Amniotic epithelial cell (primary cell): ENCODE results near the gene FCER1G.

ENCODE experiments used
- DNase-seq: peaks from one replicate; pipeline ENCODE4 v3.0.0-alpha.2; 2010; ENCODE audit warnings: low read depth

FCER1G gene

DNA sequence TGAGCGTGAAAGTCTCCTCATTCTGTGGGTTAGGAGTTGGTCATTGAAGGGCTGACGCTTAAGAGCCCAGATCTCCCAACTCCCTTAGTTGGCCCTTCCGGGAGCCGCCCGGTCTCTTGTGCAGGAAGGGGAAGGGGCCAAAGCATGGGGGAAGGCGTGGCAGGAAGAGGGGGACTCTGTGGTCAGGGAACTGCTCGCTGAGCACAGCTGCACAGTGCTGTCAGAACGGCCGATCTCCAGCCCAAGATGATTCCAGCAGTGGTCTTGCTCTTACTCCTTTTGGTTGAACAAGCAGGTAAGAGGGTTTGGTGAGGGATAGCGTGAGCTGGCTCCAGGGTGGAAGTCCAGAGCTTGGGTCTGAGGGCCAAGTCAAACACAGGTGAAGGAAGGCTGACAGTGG is at the start of gene FCER1G:
TSS of gene FCER1G (plus strand) at position 220 of the 400 bp plus-strand sequence. CDS start at position 247, 27 bp downstream.
- DNase-seq = no peak

DNA sequence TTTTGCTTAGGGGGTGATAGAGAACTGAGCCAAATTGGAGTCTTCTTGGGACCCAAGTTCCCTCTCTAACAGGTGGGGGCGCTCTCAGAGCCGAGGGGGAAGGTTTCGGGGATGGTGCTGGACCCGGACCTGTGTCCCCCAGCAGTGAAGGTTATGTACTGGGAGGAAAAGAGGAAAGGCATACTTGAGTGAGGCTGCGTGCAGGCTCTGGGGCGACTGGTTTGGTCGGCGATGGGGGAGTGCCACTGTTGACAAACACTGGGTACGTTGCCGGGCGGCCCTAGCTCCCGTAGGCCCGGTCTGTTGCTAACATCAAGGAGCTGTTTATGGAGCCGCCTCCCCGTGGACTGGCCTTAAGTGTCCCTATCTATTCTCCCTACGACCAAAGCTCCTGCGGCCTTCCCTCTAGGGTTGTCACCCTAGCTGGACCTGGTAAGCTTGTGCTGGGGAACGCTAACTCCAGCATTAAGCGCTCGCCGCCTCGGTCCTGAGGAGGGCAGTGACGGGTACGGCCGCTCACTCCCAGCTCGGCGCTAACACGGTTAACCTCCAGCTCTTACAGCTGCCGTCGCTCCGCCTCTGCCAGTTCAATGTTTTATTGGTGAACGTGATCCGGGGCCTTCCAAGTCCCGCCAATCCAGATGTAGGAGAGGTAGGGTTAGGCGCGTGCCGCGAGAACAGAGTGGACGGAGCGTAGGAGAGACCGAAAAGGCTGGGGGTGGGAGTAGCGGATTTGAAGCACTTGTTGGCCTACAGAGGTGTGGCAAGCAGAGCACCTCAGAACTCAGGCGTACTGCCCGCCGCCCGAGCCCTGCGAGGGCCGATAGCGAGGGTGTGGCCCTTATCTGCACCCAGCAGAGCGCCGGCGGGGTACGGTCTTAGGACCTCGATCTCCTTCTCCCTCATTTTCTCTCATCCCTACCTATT is 49.1 kb upstream of the FCER1G start, which contains the start of gene PPOX:
TSS of gene PPOX (plus strand) at position 685 of the 927 bp plus-strand sequence. CDS start 422 bp downstream, outside the sequence.
- peak; percentile 98 for DNase-seq

- DNase-seq = no peak
These were observed 48.2 kb upstream of the FCER1G start for GRCh38 chr1:161166669-161167548.

DNA sequence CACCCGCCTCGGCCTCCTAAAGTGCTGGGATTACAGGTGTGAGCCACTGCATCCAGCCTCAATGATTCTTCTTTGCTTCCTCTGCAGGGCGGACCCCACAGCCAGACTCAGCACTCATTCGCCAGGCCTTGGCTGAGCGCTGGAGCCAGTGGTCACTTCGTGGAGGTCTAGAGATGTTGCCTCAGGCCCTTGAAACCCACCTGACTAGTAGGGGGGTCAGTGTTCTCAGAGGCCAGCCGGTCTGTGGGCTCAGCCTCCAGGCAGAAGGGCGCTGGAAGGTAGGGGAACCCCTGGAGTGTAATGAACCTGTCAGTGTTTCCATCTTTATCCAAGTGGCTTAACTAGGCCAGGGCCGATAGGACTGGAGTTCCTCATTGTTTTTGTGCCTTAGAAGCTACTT is 46.2 kb upstream of the FCER1G start:
- no peak for DNase-seq

GRCh38 chr1:161171191-161171590 is 43.9 kb upstream of the FCER1G start:
- DNase-seq = no peak

GRCh38 chr1:161171696-161172095 is 43.4 kb upstream of the FCER1G start:
- no peak for DNase-seq

DNA sequence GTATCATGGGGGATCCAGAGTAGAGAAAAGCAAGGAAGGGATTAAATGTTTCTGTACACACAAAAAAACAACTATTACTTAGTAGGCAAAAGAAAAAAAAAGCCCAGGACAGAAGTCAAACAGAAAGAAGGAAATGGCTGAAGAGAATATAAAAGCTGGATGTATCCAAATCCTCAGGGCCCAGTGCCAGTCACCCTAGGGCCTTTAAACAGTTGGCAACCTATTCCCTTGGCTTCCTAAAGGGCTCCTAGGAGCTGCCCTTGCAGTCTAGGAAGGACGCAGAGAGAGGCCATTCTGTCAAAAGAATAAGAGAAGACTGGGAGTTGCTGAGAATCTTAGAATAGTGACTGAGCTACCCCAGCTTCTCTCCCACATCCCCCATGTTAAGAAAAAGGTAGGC is 42.7 kb upstream of the FCER1G start:
- DNase-seq = no peak

GRCh38 chr1:161172776-161173376 is 42.2 kb upstream of the FCER1G start:
- peak; percentile 89 for DNase-seq

GRCh38 chr1:161173711-161174110 is 41.4 kb upstream of the FCER1G start:
- no peak for DNase-seq

- no peak for DNase-seq
These were observed 40.2 kb upstream of the FCER1G start for GRCh38 chr1:161174911-161175310.

DNA sequence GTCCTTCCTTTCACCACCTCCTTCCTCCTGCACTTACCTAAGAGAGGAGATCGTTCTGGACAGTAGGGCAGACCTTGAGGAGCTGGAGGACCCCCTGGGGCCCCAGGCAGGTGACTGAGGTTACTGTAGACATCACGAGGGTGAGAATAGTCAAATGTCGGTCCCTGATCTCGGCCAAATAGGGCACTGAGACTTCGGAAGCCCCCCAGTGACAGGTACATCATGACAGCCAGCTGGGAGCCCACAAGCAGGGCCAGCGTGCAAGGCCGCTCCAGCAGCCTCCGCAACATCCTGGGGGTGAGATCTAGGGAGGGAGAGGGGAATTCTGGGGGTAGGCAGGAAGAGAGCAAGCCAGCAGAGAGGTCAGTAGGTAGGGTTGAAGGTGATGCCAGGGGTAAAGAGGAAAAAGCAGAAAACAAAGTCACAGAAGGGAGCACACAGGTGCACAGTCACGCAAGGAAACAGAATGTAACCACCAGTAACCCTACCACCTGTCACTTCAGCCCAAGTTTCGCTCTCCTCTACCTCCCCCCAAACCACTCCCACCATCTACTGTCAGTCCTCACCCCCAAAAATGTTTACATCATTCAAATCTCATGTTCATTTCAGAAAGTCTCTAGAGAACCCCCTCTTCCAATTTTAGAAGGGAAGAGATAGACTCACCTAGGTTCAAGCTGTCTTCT is 39.2 kb upstream of the FCER1G start:
- DNase-seq = no peak

GRCh38 chr1:161176468-161177111 is 38.5 kb upstream of the FCER1G start:
- no peak for DNase-seq

DNA sequence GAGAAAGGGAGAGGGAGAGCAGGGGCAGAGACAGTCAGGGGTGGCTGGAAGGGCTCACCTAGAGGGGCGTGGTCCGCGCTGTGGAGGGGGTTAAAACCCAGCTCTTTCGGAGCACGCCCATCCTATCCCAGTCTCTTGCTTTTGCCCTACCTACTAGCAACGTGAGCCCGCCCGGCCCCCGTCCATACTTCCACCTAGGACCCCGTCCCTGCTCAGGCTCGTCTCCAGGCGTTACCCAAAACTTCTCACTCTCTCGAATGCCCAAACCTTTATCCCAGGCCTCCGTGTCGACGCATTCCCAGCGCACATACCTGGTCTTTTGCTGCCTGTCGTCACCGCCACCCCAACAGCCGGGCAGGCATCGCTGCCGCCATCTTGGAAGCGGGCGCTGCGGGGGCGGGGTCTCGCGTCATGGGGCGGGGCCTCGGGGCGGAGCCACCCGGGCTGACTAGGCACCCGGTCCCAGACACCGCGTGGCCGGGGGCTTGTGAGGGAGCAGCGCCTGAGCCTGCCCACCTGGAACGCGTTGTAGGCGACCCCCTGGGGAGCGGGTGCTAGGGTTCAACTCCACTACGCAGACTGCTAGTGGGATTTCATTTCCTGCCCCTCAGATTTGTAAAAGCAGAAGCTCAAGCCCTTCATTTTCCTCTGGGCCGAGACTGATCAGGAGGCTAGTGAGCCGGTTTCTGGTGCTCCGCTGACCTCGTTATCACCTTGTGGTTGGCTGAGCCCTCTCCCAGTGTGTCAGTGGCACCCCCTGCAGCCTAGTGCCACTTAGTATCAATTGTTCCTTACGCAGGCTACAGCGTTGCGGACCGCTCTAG is 37.8 kb upstream of the FCER1G start, which contains the start of gene B4GALT3:
TSS of gene B4GALT3 (minus strand) at position 396 of the 824 bp plus-strand sequence. CDS start 1,447 bp downstream, outside the sequence.
- peak; percentile 54 for DNase-seq

DNA sequence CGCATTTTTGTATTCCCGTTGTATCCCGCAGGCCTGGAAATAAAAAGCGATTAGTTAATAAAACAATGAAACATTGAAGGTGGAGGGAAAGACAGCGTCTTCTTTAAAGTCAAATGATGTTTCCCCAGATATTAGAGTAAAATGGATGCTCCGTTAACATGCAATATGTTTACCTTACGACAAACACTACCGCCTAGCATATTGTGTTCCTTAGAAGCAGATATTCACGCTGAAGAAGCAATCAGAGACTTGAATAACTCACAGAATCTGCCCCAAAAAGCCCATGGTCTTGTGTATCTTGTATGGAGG is 37.2 kb upstream of the FCER1G start:
- DNase-seq = no peak

- DNase-seq = no peak
These were observed 35.4 kb upstream of the FCER1G start for GRCh38 chr1:161179698-161180097.

- DNase-seq = no peak
These were observed 34.5 kb upstream of the FCER1G start for GRCh38 chr1:161180639-161181038.

DNA sequence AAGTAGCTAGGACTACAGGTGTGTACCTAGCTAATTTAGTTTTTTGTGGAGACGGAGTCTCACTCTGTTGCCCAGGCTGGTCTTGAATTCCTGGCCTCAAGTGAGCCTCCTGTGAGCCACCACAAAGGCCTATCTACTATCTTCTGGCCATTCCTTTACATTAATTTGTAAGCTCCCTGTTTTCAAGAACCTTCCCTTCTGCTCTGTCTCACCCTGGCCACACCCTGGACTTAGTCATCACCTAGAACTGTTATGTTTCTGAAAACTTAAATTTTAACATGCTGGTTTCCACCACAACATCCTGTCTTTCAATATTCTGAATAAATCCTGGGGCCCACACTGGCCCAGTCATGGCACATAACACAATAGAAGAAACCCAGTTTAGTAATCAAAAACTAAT is 32.9 kb upstream of the FCER1G start:
- DNase-seq = peak; percentile 47

GRCh38 chr1:161185282-161185682 is 29.8 kb upstream of the FCER1G start:
- DNase-seq = peak; percentile 31

- DNase-seq = no peak
These were observed 29.3 kb upstream of the FCER1G start for GRCh38 chr1:161185732-161186311.

DNA sequence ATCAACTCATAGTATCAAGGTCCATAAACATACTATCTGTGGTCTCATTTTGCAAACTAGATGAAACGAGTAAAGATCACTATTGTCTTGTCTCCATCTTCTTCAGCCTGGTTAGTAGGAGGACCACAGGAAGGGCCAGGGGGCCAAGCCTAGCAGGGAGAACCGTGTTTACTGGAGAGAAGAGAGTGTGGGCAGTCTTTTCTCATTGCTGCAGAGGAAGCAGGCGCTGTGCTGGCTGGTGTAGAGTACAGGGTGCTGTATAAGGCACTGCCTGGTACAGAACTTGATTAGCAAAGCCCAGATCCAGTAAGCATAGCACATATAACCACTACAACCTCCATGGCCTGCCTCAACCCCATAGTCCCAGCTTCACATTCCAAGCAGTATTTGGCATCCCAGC is 27.8 kb upstream of the FCER1G start:
- DNase-seq = peak; percentile 88
